ENCODE data around the gene HNRNPR.

Gene HNRNPR

GRCh38 chr1:23367451-23367790 is 23.3 kb upstream of the HNRNPR start:
- peak overlapping the region; percentile 87 for H3K4me3 ChIP-seq (ENCODE audit: low read length, poor library complexity, severe bottlenecking)
- peaks cover 55% of the 10 kb centered on the region for H3K79me2 ChIP-seq (ENCODE audit: insufficient read depth, low read length)
- H3K27me3 ChIP-seq (ENCODE audit: insufficient read depth, low read length, poor library complexity, severe bottlenecking) = peaks cover 6% of the 10 kb centered on the region
- no peaks in the 10 kb centered on the region for H4K20me1 ChIP-seq (ENCODE audit: insufficient read depth, low read length, poor library complexity, severe bottlenecking)
- peaks cover 22% of the 10 kb centered on the region for H3K9me3 ChIP-seq (ENCODE audit: insufficient read depth, low read depth, low read length)
- no peaks in the 10 kb centered on the region for H3K9me2 ChIP-seq (replicated peaks; ENCODE audit: low read depth, low read length)
- TF ChIP-seq EZH2phosphoT487 (IDR thresholded peaks at IDR 0.05; ENCODE audit: borderline replicate concordance) (no peak), CTCF (conservative IDR thresholded peaks at IDR 0.05; ENCODE audit: low read length) (no peak)
- peak overlapping the region; percentile 70; the same call in 1 of the 2 replicates for H2AFZ ChIP-seq (ENCODE audit: low read length)
- H3K36me3 ChIP-seq (ENCODE audit: insufficient read depth, low read length) = peaks cover 33% of the 10 kb centered on the region
- peak overlapping the region; percentile 74 for H3K9ac ChIP-seq (ENCODE audit: low read depth, low read length, poor library complexity, severe bottlenecking)
- H3F3A ChIP-seq (ENCODE audit: low read depth) = no peaks in the 10 kb centered on the region
- H3K4me1 ChIP-seq (ENCODE audit: insufficient read depth, low read length, poor library complexity, severe bottlenecking) = peaks cover 32% of the 10 kb centered on the region
- peak overlapping the region; percentile 83 for H3K4me2 ChIP-seq (ENCODE audit: low read depth, low read length, poor library complexity, severe bottlenecking)

- Histone ChIP-seq H3K79me2 (ENCODE audit: insufficient read depth, low read length) (peaks cover 47% of the 10 kb centered on the region), H3K9ac (ENCODE audit: low read depth, low read length, poor library complexity, severe bottlenecking) (peak overlapping the region; percentile 74)
Measured at GRCh38 chr1:23366598-23366997, 22.5 kb upstream of the HNRNPR start.

GRCh38 chr1:23366146-23366545 is 22.1 kb upstream of the HNRNPR start:
- no peak overlapping the region for H2AFZ ChIP-seq (ENCODE audit: low read length)
- H3K4me3 ChIP-seq (ENCODE audit: low read length, poor library complexity, severe bottlenecking) = peak overlapping the region; percentile 87
- no peaks in the 10 kb centered on the region for H4K20me1 ChIP-seq (ENCODE audit: insufficient read depth, low read length, poor library complexity, severe bottlenecking)
- H3K79me2 ChIP-seq (ENCODE audit: insufficient read depth, low read length) = peaks cover 42% of the 10 kb centered on the region
- H3K4me2 ChIP-seq (ENCODE audit: low read depth, low read length, poor library complexity, severe bottlenecking) = peak overlapping the region; percentile 83
- peaks cover 35% of the 10 kb centered on the region for H3K9me3 ChIP-seq (ENCODE audit: insufficient read depth, low read depth, low read length)
- H3K36me3 ChIP-seq (ENCODE audit: insufficient read depth, low read length) = peaks cover 46% of the 10 kb centered on the region
- peaks cover 26% of the 10 kb centered on the region for H3K4me1 ChIP-seq (ENCODE audit: insufficient read depth, low read length, poor library complexity, severe bottlenecking)
- H3K9me2 ChIP-seq (replicated peaks; ENCODE audit: low read depth, low read length) = no peaks in the 10 kb centered on the region
- TF ChIP-seq EZH2phosphoT487 (IDR thresholded peaks at IDR 0.05; ENCODE audit: borderline replicate concordance) = no peak
- no peak for TF ChIP-seq CTCF (conservative IDR thresholded peaks at IDR 0.05; ENCODE audit: low read length)
- H3K9ac ChIP-seq (ENCODE audit: low read depth, low read length, poor library complexity, severe bottlenecking) = no peak overlapping the region
- no peaks in the 10 kb centered on the region for H3F3A ChIP-seq (ENCODE audit: low read depth)
- peaks cover 9% of the 10 kb centered on the region for H3K27me3 ChIP-seq (ENCODE audit: insufficient read depth, low read length, poor library complexity, severe bottlenecking)

More at GRCh38 chr1:23366598-23366997, 22.5 kb upstream of the HNRNPR start:
- no peaks in the 10 kb centered on the region for H3F3A ChIP-seq (ENCODE audit: low read depth)
- no peak for TF ChIP-seq CTCF (conservative IDR thresholded peaks at IDR 0.05; ENCODE audit: low read length)
- peaks cover 31% of the 10 kb centered on the region for H3K9me3 ChIP-seq (ENCODE audit: insufficient read depth, low read depth, low read length)
- no peaks in the 10 kb centered on the region for H3K9me2 ChIP-seq (replicated peaks; ENCODE audit: low read depth, low read length)
- peak overlapping the region; percentile 83 for H3K4me2 ChIP-seq (ENCODE audit: low read depth, low read length, poor library complexity, severe bottlenecking)
- no peak overlapping the region for H2AFZ ChIP-seq (ENCODE audit: low read length)
- H3K4me3 ChIP-seq (ENCODE audit: low read length, poor library complexity, severe bottlenecking) = peak overlapping the region; percentile 87
- no peaks in the 10 kb centered on the region for H4K20me1 ChIP-seq (ENCODE audit: insufficient read depth, low read length, poor library complexity, severe bottlenecking)
- peaks cover 9% of the 10 kb centered on the region for H3K27me3 ChIP-seq (ENCODE audit: insufficient read depth, low read length, poor library complexity, severe bottlenecking)
- peaks cover 26% of the 10 kb centered on the region for H3K4me1 ChIP-seq (ENCODE audit: insufficient read depth, low read length, poor library complexity, severe bottlenecking)
- H3K36me3 ChIP-seq (ENCODE audit: insufficient read depth, low read length) = peaks cover 41% of the 10 kb centered on the region

Data from Loucy (cell line).